Heart right ventricle (tissue), 16 donors: ENCODE measurements around the gene CDC14B. TPM values are rescaled to one million over a fixed set of nuclear protein-coding genes. Genes with fewer than 3 reads are reported as not detected.

Experiments
- ATAC-seq, 8 donors: fragments of 200-7000 bp; cut with Tn5 transposase; one replicate each; pipeline ENCODE4 v1.9.1; 2020; ENCODE audit warnings: mild to moderate bottlenecking in 8 of 8, moderate library complexity in 8 of 8, moderate number of reproducible peaks in 1 of 8
- DNase-seq, 2 donors: peaks; one replicate each; pipeline ENCODE4 v3.0.0-alpha.2; 2020
- H3K27ac ChIP-seq, 10 donors: fragments of 200-600 bp; sonication (generic) in 2 of 10; one replicate each; pipeline versions ENCODE4 v1.5.0 to v1.8.0; 2020 to 2022; ENCODE audit warnings: mild to moderate bottlenecking in 3 of 10
- H3K27me3 ChIP-seq, 7 donors: fragments of 200-600 bp; one replicate each; pipeline ENCODE4 v1.8.0; 2021 to 2022; ENCODE audit warnings: mild to moderate bottlenecking in 2 of 7
- H3K36me3 ChIP-seq, 9 donors: fragments of 200-600 bp; sonication (generic) in 1 of 9; one replicate each; pipeline versions ENCODE4 v1.5.0 to v1.8.0; 2020 to 2022; ENCODE audit warnings: mild to moderate bottlenecking in 2 of 9
- H3K4me1 ChIP-seq, 9 donors: fragments of 200-600 bp; sonication (generic) in 1 of 9; one replicate each; pipeline versions ENCODE4 v1.5.0 to v1.8.0; 2020 to 2022; ENCODE audit warnings: mild to moderate bottlenecking in 4 of 9
- H3K4me3 ChIP-seq, 10 donors: fragments of 200-600 bp; sonication (generic) in 2 of 10; one replicate each; pipeline versions ENCODE4 v1.5.0 to v1.8.0; 2020 to 2022; ENCODE audit warnings: mild to moderate bottlenecking in 7 of 10, moderate library complexity in 2 of 10
- H3K9me3 ChIP-seq, 11 donors: fragments of 200-600 bp in 10 of 11; sonication (generic) in 2 of 11; one replicate each; pipeline versions ENCODE4 v1.5.0 to v1.8.0; 2013 to 2022; ENCODE audit warnings: mild to moderate bottlenecking in 2 of 11, control low read depth in 1 of 11, moderate library complexity in 1 of 11
- CTCF ChIP-seq, 9 donors: fragments of 200-600 bp; sonication (generic) in 2 of 9; IDR thresholded peaks; one replicate each; pipeline versions ENCODE4 v1.5.0 to v1.8.0; 2021 to 2022; ENCODE audit warnings: antibody characterized with exemption in 9 of 9, mild to moderate bottlenecking in 5 of 9, moderate library complexity in 1 of 9
- WGBS, 2 donors: extraction: QIAGEN DNeasy Blood & Tissue Kit; methylation state at CpG; one replicate each; pipeline ENCODE4 v1.1.7; 2013; ENCODE audit warnings: inconsistent platforms in 1 of 2; 5-methylcytosine and 5-hydroxymethylcytosine counted together
- intact Hi-C, 10 donors: fragments of 100-400 bp; cut with DNase I; formaldehyde crosslinking; loops; one replicate each; pipeline versions ENCODE4 v1.11.1 to v1.14.2; 2022
- polyA plus RNA-seq, 2 donors: library from polyadenylated mRNA; stranded (reverse); fragments of 200-250 nt; gene quantifications; one replicate each; pipeline ENCODE4 v1.2.3, GENCODE V29; 2013
- total RNA-seq, 10 donors: library from RNA; stranded (reverse); fragmentation: NEBNext Ultra II Directional in 3 of 10; extraction: Animal tissue kit (Norgen Biotek cat#: 25700) in 3 of 10; gene quantifications; one replicate each; pipeline versions ENCODE4 v1.2.1 to v1.2.4, GENCODE V29; 2021 to 2023
- donor health status: Arrhythmogenic right ventricular cardiomyopathy.
- donor health status: ischemic (EF 13 %, LVEDD 7.1; RV severe dilation, severe dysfunction).
- donor health status: healthy with polysubstance abuse.
- donor health status: DM: no; HTN: yes; CAD: no.
- donor health status: DM: no; HTN: no; CAD: no.
- donor health status: ischemic (EF 25% LVEDD 6.9; RV normal size, moderate dysfunction).
- donor health status: ischemic (EF 25% LVEDD 5.7; RV mildly dilated, moderate dysfunction).
- donor health status: healthy.
- donor health status: DM: yes; HTN: yes; CAD: no.
- donor health status: Ischemic cardiomyopathy.
- donor health status: ischemic (EF 35%, LVEDD 5.7; RV mildly dilated, moderate dysfunction).
- donor health status: nonischemic (EF 11% LVEDD 7.7; RV severe dilation, severe dysfunction).
- donor health status: DM: yes; HTN: yes; CAD: no.
- donor health status: PGD.
- donor health status: ischemic (EF 29% LVEDD 5.4; RV normal size, mild dysfunction).
- donor health status: nonischemic (EF 23%, LVEDD 6.1; RV moderate dilation, normal function).

CDC14B gene
- total and polyA plus RNA-seq, 12 donors, result 5.1 to 30.8 (median 23.9) TPM

DNA sequence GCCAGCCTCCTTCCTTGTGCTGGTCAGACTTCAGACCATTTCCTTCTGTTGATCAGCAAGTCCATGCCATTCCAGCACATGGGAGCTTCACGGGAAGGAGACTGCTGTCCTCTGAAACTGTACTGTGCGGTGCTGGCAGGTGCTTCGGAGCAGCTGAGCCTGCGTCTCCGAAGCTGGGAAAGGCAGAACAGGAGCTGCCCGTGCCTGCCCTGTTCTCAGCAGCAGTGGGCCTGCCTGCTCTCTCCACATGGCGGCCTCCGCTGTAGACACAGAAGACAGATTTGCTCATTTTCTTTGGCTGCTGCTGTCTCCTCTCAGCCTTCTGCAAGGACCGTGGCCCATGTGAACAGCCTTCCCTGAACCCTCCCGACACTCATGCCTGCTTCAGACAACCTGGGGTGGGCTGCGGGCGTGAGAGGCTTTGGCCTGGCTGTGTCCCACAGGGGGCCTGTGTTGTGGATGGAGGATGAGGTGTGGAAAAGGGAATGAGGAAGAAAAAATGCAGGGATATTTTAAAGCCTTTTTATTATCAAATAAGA lies 126.6 kb downstream of the CDC14B start:
- Histone ChIP-seq H3K27me3 (no peaks in the 10 kb centered on the region), H3K36me3 (peaks cover 0 to 57% (median 22%) of the 10 kb centered on the region in 9 donors), H3K27ac (no peak overlapping the region), H3K4me1 (peaks cover 0 to 28% (median 14%) of the 10 kb centered on the region in 9 donors), H3K9me3 (no peaks in the 10 kb centered on the region), H3K4me3 (no peak overlapping the region)
- intact Hi-C loops, result no loop called here
- WGBS, 2 donors, result 89 to 95% methylated on average over 12 of the region's 12 CpGs
- DNase-seq (no peak), ATAC-seq (no peak)
- TF ChIP-seq CTCF (IDR thresholded peaks at IDR 0.05), result no peak

GRCh38 chr9:96491880-96492525 lies 127.6 kb downstream of the CDC14B start:
- intact Hi-C loops, result no loop called here
- 61 to 69% methylated on average over 17 of the region's 17 CpGs for WGBS, 2 donors
- DNase-seq, result no peak
- H3K27ac ChIP-seq, result peak overlapping the region in 8 of 10 donors; percentile 36 to 70 (median 62)
- peak overlapping the region in 1 of 10 donors; percentile 3 for H3K4me3 ChIP-seq
- peaks cover 0 to 36% (median 25%) of the 10 kb centered on the region in 9 donors for H3K4me1 ChIP-seq
- ATAC-seq, result peak in 5 of 8 donors; percentile 10 to 71 (median 24)
- H3K27me3 ChIP-seq, result no peaks in the 10 kb centered on the region
- no peak for TF ChIP-seq CTCF (IDR thresholded peaks at IDR 0.05)
- H3K9me3 ChIP-seq, result no peaks in the 10 kb centered on the region
- peaks cover 0 to 62% (median 22%) of the 10 kb centered on the region in 9 donors for H3K36me3 ChIP-seq

DNA sequence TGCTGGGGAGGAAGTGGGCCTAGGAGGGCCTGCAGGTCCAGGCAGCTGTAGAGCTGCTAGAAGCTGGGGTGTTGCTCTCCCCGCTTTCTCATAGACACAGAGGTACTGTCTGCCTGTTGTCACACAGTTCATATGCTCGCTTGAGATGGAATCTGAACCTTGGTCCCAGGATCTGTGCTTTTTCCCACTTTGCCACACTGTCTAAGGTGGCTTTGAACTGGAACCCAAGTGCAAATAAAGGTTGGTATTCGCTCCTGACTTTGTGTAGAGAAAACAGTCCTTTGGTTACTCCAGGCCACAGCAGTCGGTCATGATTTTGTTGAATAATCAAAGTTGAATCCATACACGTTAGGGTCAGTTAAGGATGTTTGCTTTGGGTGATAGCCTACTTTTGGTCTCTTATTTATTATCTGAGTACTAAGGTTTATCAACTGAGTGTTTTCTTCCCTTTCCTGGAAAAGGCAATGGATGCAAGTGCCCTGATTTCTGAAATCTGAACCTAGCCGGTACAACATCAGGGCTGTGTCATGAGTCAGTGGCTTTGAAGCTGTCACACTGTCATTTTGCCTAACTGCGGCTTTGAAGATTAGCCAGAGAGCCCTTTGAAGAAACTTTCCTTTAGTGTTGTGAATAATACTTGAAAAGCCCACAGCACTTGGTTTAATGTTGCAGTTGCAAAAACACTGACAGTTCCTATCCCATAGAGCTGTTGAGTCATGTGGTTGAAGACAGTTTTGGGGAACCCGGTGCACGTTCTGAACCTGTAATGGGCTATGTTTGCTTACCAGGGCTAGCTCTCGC lies 128.4 kb downstream of the CDC14B start:
- intact Hi-C loops, result no loop called here
- Histone ChIP-seq H3K4me3 (peak overlapping the region in 1 of 10 donors; percentile 3), H3K27ac (peak overlapping the region in 8 of 10 donors; percentile 36 to 70 (median 62)), H3K4me1 (peaks cover 4 to 44% (median 32%) of the 10 kb centered on the region in 9 donors), H3K27me3 (no peaks in the 10 kb centered on the region), H3K36me3 (peaks cover 0 to 62% (median 22%) of the 10 kb centered on the region in 9 donors), H3K9me3 (no peaks in the 10 kb centered on the region)
- DNase-seq (no peak), ATAC-seq (peak in 4 of 8 donors; percentile 14 to 53 (median 22))
- TF ChIP-seq CTCF (IDR thresholded peaks at IDR 0.05), result no peak
- WGBS, 2 donors, result 59 to 68% methylated on average over 10 of the region's 10 CpGs

DNA sequence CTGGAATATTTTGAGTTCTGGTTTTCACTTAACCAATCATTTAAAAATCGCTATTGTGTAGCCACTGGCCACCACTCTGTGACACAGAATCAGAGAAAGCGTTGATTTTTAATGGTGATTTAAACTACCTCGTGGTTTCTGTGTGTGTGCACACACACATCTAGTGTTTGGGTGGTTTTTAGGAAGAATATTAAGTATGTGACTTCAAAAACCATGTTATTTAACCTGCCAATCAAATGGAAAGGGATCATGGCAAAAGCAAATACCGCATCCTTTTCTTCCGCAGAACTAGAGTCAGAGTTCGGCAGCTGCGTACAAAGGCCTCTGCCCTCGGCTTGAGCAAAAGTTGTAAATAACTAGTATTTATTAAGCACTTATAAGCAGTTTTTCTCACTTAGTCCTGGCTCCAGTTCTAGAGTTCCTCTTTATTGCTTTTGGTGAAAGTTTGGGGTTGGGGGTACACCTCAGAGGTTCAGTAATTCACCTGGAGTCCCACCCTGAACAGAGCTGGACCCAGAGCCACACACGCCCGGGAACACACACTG lies 129.0 kb downstream of the CDC14B start:
- WGBS, 2 donors, result 94 to 95% methylated on average over 10 of the region's 10 CpGs
- TF ChIP-seq CTCF (IDR thresholded peaks at IDR 0.05), result no peak
- intact Hi-C loops, result no loop called here
- DNase-seq (no peak), ATAC-seq (no peak)
- H3K4me3 ChIP-seq, result no peak overlapping the region
- H3K36me3 ChIP-seq, result peaks cover 0 to 60% (median 22%) of the 10 kb centered on the region in 9 donors
- no peaks in the 10 kb centered on the region for H3K9me3 ChIP-seq
- H3K27ac ChIP-seq, result peak overlapping the region in 4 of 10 donors; percentile 62 to 70 (median 67)
- no peaks in the 10 kb centered on the region for H3K27me3 ChIP-seq
- H3K4me1 ChIP-seq, result peaks cover 4 to 50% (median 39%) of the 10 kb centered on the region in 9 donors
